Cerebellar cortex (tissue), 1 donor: ENCODE data around the gene JARID2.
"Not testable (repeated sequence)": the region's sequence is repeated elsewhere in the genome, so short reads cannot be mapped to it uniquely, and the experiment has no call there.

Experiments
- DNase-seq: peaks from one replicate; pipeline ENCODE4 v3.0.0-alpha.2; 2015; ENCODE audit warnings: low spot score

The JARID2 gene

GRCh38 chr6:15522026-15522425 is 276.2 kb downstream of the JARID2 start:
- DNase-seq, result no peak

GRCh38 chr6:15522427-15522826 is 276.6 kb downstream of the JARID2 start:
- DNase-seq, result no peak

GRCh38 chr6:15522856-15523529 is 277.1 kb downstream of the JARID2 start:
- no peak for DNase-seq

- no peak for DNase-seq
These were observed 278.1 kb downstream of the JARID2 start for GRCh38 chr6:15523679-15524630.

DNA sequence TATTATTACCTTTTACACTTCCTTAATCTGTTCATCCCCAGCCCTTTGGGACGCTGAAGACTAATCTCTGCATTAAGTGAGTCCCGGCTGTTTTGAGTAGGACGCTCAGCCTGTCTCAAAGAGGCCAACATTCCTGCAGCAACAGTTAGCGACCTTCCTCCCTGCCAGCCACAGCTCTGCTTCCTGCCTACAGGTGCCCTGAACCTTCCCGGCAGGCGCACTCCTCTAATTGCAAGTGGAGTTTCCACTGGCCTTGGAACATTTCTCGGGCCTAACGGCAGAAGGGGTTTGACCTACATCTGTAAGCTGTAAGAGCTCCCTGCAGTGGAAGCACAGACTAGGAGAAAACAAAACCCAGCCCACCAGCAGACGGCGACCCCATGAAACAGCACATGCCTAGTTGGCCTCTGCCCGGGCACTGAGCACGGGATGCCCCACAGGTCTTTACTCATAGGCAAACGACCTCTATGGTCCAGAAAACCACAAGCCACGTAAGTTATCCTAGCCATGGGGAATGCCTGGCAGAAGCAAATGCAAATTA is 279.1 kb downstream of the JARID2 start:
- no peak for DNase-seq

- DNase-seq, result no peak
These were observed 280.4 kb downstream of the JARID2 start for GRCh38 chr6:15526212-15526701.

- DNase-seq, result no peak
These were observed 282.2 kb downstream of the JARID2 start for GRCh38 chr6:15527838-15528617.

GRCh38 chr6:15528870-15529269 is 283.0 kb downstream of the JARID2 start:
- DNase-seq, result no peak

DNA sequence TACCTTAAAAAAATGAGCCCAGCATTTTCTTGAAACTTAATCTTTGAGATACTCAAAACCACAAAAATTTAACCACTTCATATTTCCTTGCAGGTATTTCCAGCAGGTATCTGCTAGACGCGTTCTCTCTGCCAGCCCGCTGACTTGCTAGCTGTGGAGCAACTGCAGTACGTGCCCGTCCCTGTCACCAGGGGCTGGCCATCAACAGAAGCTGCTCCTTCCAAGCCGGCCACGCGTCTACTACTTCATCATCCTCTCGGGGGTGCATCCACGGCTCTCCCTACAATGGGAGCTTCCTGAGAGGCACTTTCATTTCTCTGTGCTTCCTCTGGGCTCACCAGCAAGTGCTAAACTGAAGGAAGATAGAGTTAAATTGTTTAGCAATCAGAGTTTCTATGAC is 284.5 kb downstream of the JARID2 start:
- no peak for DNase-seq

- no peak for DNase-seq
These were observed 286.1 kb downstream of the JARID2 start for GRCh38 chr6:15531973-15532372.

GRCh38 chr6:15533379-15534026 is 287.6 kb downstream of the JARID2 start:
- no peak for DNase-seq

GRCh38 chr6:15534974-15535373 is 289.1 kb downstream of the JARID2 start:
- no peak for DNase-seq

DNA sequence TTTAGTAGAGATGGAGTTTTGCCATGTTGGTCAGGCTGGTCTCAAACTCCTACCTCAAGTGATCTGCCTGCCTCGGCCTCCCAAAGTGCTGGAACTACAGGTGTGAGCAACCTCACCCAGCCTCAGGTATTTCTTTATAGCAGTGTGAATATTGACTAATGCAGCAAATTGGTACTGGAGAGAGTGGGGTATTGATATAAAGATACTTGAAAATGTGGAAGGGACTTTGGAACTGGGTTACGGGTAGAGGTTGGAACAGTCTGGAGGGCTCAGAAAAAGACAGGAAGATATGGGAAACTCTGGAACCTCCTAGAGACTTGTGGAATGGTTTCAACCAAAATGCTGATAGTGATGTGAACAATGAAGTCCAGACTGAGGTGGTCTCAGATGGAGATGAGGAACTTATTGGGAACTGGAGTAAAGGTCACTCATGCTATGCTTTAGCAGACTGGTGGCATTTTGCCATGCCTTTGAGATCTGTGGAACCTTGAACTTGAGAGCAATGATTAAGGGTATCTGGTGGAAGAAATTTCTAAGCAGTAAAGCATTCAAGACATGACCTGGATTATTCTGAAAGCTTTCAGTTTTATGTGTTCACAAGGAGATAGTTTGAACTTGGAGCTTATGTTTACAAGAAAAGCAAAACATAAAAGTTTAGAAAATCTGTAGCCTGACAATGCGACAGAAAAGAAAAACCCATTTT is 289.8 kb downstream of the JARID2 start:
- no peak for DNase-seq

DNA sequence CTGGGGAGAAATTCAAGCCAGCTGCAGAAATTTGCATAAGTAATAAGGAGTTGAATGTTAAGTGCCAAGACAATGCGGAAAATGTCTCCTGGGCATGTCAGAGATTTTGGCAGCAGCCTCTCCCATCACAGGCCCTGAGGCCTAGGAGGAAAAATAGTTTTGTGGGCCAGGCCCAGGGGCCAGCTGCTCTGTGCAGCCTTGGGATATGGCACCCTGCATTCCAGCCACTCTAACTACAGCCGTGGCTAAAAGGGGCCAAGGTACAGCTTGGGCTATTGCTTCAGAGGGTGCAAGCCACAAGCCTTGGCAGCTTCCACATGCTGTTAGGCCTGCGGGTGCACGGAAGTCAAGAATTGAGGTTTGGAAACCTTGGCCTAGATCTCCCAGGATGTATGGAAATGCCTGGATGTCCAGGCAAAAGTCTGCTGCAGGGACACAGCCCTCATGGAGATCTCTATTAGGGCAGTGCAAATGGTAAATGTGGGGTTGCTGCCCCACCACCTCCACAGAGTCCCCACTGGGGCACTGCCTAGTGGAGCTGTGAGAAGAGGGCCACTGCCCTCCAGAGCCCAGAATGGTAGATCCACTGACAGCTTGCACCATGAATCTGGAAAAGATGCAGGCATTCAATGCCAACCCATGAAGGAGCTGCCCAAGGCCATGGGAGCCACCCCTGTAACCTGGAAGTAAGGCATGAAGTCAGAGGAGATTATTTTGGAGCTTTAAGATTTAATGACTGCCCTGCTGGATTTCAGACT is 290.5 kb downstream of the JARID2 start:
- DNase-seq, result no peak

DNA sequence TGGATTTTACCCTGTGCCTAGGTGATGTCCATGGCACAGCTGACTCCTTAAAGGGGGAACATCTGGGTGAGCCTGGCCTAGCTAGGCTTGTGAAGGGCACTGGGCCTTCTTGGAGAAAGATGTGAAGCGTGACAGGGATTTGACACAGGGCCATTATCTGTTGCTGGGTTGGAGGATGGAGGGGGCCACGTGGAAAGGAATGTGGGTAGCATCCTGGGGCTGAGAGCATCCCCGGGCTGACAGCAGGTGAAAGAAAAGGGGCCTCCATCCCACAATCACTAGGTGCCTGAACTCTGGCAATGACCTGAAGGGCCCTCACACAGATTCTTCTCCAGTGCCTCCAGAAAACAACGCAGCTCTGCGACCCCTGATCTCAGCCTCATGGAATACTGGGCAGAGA is 292.2 kb downstream of the JARID2 start:
- no peak for DNase-seq

- no peak for DNase-seq
These were observed 293.1 kb downstream of the JARID2 start for GRCh38 chr6:15538766-15539495.

GRCh38 chr6:15539722-15540270 is 293.9 kb downstream of the JARID2 start:
- no peak for DNase-seq

GRCh38 chr6:15543332-15543917 is 297.6 kb downstream of the JARID2 start:
- DNase-seq, result not testable (repeated sequence)
